Tibial artery (tissue), 4 donors: ENCODE measurements around the gene ATP2B2.

Experiments
- DNase-seq, 2 donors: peaks; one replicate each; pipeline ENCODE4 v3.0.0-alpha.2; 2019
- H3K27ac ChIP-seq, 2 donors: fragments of 200-600 bp; sonication (generic) in 1 of 2; 1 replicate in 1 of 2; 2 replicates in 1 of 2; pipeline ENCODE4 v1.5.1; 2018 to 2019; ENCODE audit warnings: mild to moderate bottlenecking in 1 of 2
- H3K27me3 ChIP-seq, 2 donors: fragments of 200-600 bp; sonication (generic) in 1 of 2; one replicate each; pipeline versions ENCODE4 v1.5.1 to v1.6.0; 2016 to 2019
- H3K36me3 ChIP-seq, 3 donors: fragments of 200-600 bp; sonication (generic) in 2 of 3; one replicate each; pipeline ENCODE4 v1.5.1; 2016 to 2019; ENCODE audit warnings: mild to moderate bottlenecking in 2 of 3
- H3K4me1 ChIP-seq, 4 donors: fragments of 200-600 bp; sonication (generic) in 2 of 4; 1 replicate in 3 of 4; 2 replicates in 1 of 4; pipeline ENCODE4 v1.5.1; 2016 to 2019
- H3K4me3 ChIP-seq, 2 donors: fragments of 200-600 bp; sonication (generic) in 1 of 2; 1 replicate in 1 of 2; 2 replicates in 1 of 2; pipeline ENCODE4 v1.5.1; 2018 to 2019; ENCODE audit warnings: mild to moderate bottlenecking in 2 of 2
- H3K9me3 ChIP-seq, 3 donors: fragments of 200-600 bp; sonication (generic) in 1 of 3; one replicate each; pipeline ENCODE4 v1.5.1; 2016 to 2019
- CTCF ChIP-seq, 2 experiments: fragments of 200-600 bp in 1 of 2; fragments of 450-650 bp in 1 of 2; IDR thresholded peaks; one replicate each; pipeline ENCODE4 v1.5.1; 2017 to 2019; ENCODE audit warnings: antibody characterized with exemption in 2 of 2, mild to moderate bottlenecking in 1 of 2, moderate library complexity in 1 of 2
- intact Hi-C: fragments of 100-400 bp; cut with DNase I; formaldehyde crosslinking; loops from one replicate; pipeline ENCODE4 v1.15.0; 2023; ENCODE audit warnings: low total_unique reads

The ATP2B2 gene

GRCh38 chr3:10510086-10510742 lies 4.8 kb upstream of the ATP2B2 start:
- DNase-seq = no peak
- Histone ChIP-seq H3K9me3 (no peaks in the 10 kb centered on the region), H3K27me3 (peaks cover 0 to 26% of the 10 kb centered on the region in 2 donors), H3K27ac (no peak overlapping the region), H3K36me3 (no peaks in the 10 kb centered on the region), H3K4me3 (no peak overlapping the region), H3K4me1 (peaks cover 0 to 9% (median 4%) of the 10 kb centered on the region in 4 donors)
- TF ChIP-seq CTCF (IDR thresholded peaks at IDR 0.05) = no peak
- intact Hi-C loops = no loop called here

- Histone ChIP-seq H3K27me3 (peaks cover 0 to 35% of the 10 kb centered on the region in 2 donors), H3K4me1 (peaks cover 0 to 17% (median 6%) of the 10 kb centered on the region in 4 donors), H3K36me3 (no peaks in the 10 kb centered on the region), H3K27ac (no peak overlapping the region), H3K4me3 (no peak overlapping the region), H3K9me3 (no peaks in the 10 kb centered on the region)
- TF ChIP-seq CTCF (IDR thresholded peaks at IDR 0.05) = no peak
- intact Hi-C loops = no loop called here
- no peak for DNase-seq
These were observed 3.9 kb upstream of the ATP2B2 start for GRCh38 chr3:10509325-10509724.

GRCh38 chr3:10508619-10509260 lies 3.4 kb upstream of the ATP2B2 start:
- H3K27me3 ChIP-seq = peaks cover 0 to 39% of the 10 kb centered on the region in 2 donors
- H3K27ac ChIP-seq = no peak overlapping the region
- H3K4me3 ChIP-seq = no peak overlapping the region
- H3K36me3 ChIP-seq = no peaks in the 10 kb centered on the region
- peaks cover 0 to 17% (median 6%) of the 10 kb centered on the region in 4 donors for H3K4me1 ChIP-seq
- no peak for DNase-seq
- TF ChIP-seq CTCF (IDR thresholded peaks at IDR 0.05) = no peak
- intact Hi-C loops = no loop called here
- no peaks in the 10 kb centered on the region for H3K9me3 ChIP-seq

- intact Hi-C loops = no loop called here
- TF ChIP-seq CTCF (IDR thresholded peaks at IDR 0.05) = no peak
- Histone ChIP-seq H3K27ac (no peak overlapping the region), H3K4me1 (peaks cover 0 to 17% (median 6%) of the 10 kb centered on the region in 4 donors), H3K27me3 (peaks cover 0 to 44% of the 10 kb centered on the region in 2 donors), H3K9me3 (no peaks in the 10 kb centered on the region), H3K4me3 (no peak overlapping the region), H3K36me3 (no peaks in the 10 kb centered on the region)
- DNase-seq = no peak
These were observed 2.8 kb upstream of the ATP2B2 start for GRCh38 chr3:10508235-10508618.

GRCh38 chr3:10507331-10507730 lies 1.9 kb upstream of the ATP2B2 start:
- Histone ChIP-seq H3K9me3 (no peaks in the 10 kb centered on the region), H3K27ac (no peak overlapping the region), H3K4me3 (no peak overlapping the region), H3K27me3 (peaks cover 0 to 51% of the 10 kb centered on the region in 2 donors), H3K36me3 (no peaks in the 10 kb centered on the region), H3K4me1 (peaks cover 0 to 17% (median 6%) of the 10 kb centered on the region in 4 donors)
- no peak for TF ChIP-seq CTCF (IDR thresholded peaks at IDR 0.05)
- intact Hi-C loops = no loop called here
- no peak for DNase-seq
